HL-60 (cell line): ENCODE data around the gene KIAA0319L.

Experiments
- DNase-seq, 2 experiments: peaks; one replicate each; pipeline ENCODE4 v3.0.0-alpha.2; 2010 to 2020; ENCODE audit warnings: low read depth in 1 of 2, low spot score in 1 of 2
- H3K27ac ChIP-seq: fragments of 250-450 bp; sonication (Bioruptor Pico); replicated peaks from 2 replicates; pipeline ENCODE4 v1.5.1; 2020; ENCODE audit warnings: mild to moderate bottlenecking, moderate library complexity
- H3K27me3 ChIP-seq: fragments of 250-450 bp; sonication (Bioruptor Pico); 2 replicates; pipeline ENCODE4 v1.5.1; 2021; ENCODE audit warnings: mild to moderate bottlenecking, moderate library complexity; ENCODE audit not compliant: insufficient read depth, poor library complexity, severe bottlenecking
- H3K4me3 ChIP-seq: replicated peaks from 2 replicates; pipeline ENCODE4 v1.5.1; 2011; ENCODE audit warnings: mild to moderate bottlenecking, control low read depth, low read length; ENCODE audit not compliant: insufficient read depth
- GABPA ChIP-seq: IDR thresholded peaks from 2 replicates; pipeline ENCODE4 v1.6.1; 2012; ENCODE audit warnings: low read depth
- POLR2AphosphoS5 ChIP-seq: IDR thresholded peaks from 2 replicates; pipeline ENCODE4 v1.6.1; 2012; ENCODE audit warnings: low read depth
- REST ChIP-seq: IDR thresholded peaks from 2 replicates; pipeline ENCODE4 v1.6.1; 2012; ENCODE audit warnings: low read depth; ENCODE audit not compliant: insufficient replicate concordance
- SPI1 ChIP-seq: IDR thresholded peaks from 2 replicates; pipeline ENCODE4 v1.6.1; 2012; ENCODE audit warnings: low read depth, mild to moderate bottlenecking, borderline replicate concordance
- TF ChIP-seq, protein P1 (sequence below): IDR thresholded peaks from one replicate; pipeline ENCODE4 v1.5.1; 2011; ENCODE audit warnings: low read length, control low read depth, inconsistent platforms; ENCODE audit not compliant: insufficient read depth

The KIAA0319L gene

GRCh38 chr1:35406103-35406502 lies 151.1 kb downstream of the KIAA0319L start:
- no peak overlapping the region for H3K4me3 ChIP-seq
- TF ChIP-seq, protein P1, sequence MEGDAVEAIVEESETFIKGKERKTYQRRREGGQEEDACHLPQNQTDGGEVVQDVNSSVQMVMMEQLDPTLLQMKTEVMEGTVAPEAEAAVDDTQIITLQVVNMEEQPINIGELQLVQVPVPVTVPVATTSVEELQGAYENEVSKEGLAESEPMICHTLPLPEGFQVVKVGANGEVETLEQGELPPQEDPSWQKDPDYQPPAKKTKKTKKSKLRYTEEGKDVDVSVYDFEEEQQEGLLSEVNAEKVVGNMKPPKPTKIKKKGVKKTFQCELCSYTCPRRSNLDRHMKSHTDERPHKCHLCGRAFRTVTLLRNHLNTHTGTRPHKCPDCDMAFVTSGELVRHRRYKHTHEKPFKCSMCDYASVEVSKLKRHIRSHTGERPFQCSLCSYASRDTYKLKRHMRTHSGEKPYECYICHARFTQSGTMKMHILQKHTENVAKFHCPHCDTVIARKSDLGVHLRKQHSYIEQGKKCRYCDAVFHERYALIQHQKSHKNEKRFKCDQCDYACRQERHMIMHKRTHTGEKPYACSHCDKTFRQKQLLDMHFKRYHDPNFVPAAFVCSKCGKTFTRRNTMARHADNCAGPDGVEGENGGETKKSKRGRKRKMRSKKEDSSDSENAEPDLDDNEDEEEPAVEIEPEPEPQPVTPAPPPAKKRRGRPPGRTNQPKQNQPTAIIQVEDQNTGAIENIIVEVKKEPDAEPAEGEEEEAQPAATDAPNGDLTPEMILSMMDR = no peak
- TF ChIP-seq SPI1 = no peak
- DNase-seq = no peak

GRCh38 chr1:35401049-35401448 lies 156.2 kb downstream of the KIAA0319L start:
- no peak overlapping the region for H3K27ac ChIP-seq
- DNase-seq = no peak
- TF ChIP-seq, protein P1 = no peak
- TF ChIP-seq REST (no peak), POLR2AphosphoS5 (no peak), GABPA (no peak), SPI1 (no peak)
- H3K4me3 ChIP-seq = no peak overlapping the region
- no peaks in the 10 kb centered on the region for H3K27me3 ChIP-seq

More at GRCh38 chr1:35406103-35406502, 151.1 kb downstream of the KIAA0319L start:
- Histone ChIP-seq H3K27me3 (no peaks in the 10 kb centered on the region), H3K27ac (no peak overlapping the region)

DNA sequence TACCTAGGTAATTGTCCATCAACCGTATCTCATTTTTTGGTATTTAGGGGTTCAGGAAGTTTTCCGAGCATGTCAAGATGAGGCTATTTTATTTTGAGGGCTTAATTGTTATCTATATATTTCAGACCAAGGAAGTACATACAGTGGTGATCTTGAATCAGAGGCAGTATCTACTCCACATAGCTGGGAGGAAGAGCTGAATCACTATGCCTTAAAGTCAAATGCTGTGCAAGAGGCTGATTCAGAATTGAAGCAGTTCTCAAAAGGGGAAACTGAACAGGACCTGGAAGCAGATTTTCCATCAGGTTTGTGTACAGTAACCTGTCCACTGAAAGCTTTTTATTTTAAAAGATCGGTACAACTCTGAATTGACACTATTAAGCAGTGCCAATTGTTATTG lies 158.5 kb downstream of the KIAA0319L start:
- Histone ChIP-seq H3K4me3 (no peak overlapping the region), H3K27ac (no peak overlapping the region), H3K27me3 (no peaks in the 10 kb centered on the region)
- no peak for DNase-seq
- no peak for TF ChIP-seq GABPA
- TF ChIP-seq SPI1 = no peak
- TF ChIP-seq, protein P1 = no peak
- TF ChIP-seq POLR2AphosphoS5 = no peak
- TF ChIP-seq REST = no peak

GRCh38 chr1:35394386-35394785 lies 162.8 kb downstream of the KIAA0319L start:
- H3K27ac ChIP-seq = no peak overlapping the region
- no peak for TF ChIP-seq REST
- no peak for TF ChIP-seq SPI1
- no peak for TF ChIP-seq GABPA
- TF ChIP-seq, protein P1 = no peak
- no peak for TF ChIP-seq POLR2AphosphoS5

More at GRCh38 chr1:35394386-35394785, 162.8 kb downstream of the KIAA0319L start:
- no peaks in the 10 kb centered on the region for H3K27me3 ChIP-seq
- H3K4me3 ChIP-seq = no peak overlapping the region
- no peak for DNase-seq
